ENCODE data around the gene SELENOO. TPM values are rescaled to one million over a fixed set of nuclear protein-coding genes. Genes with fewer than 3 reads are reported as not detected.

The SELENOO gene
- total and polyA plus RNA-seq, 2 of the 13 experiments (the other 11 are each of a cell fraction or from before 2014, with no cell fraction given): 14.4 to 19.0 TPM

GRCh38 chr22:50226875-50227165, 26.0 kb downstream of the SELENOO start:
- no peak overlapping the region for H2AFZ ChIP-seq (ENCODE audit: low read length)
- H3K4me3 ChIP-seq (replicated peaks in 1 of 3; ENCODE audit: insufficient read depth in 1 of 3, low read depth in 2 of 3, low read length in 3 of 3): no peak overlapping the region
- H4K20me1 ChIP-seq (ENCODE audit: insufficient read depth, low read length): no peaks in the 10 kb centered on the region
- no peaks in the 10 kb centered on the region for H3K27me3 ChIP-seq (ENCODE audit: control insufficient read depth in 1 of 2, insufficient read depth in 2 of 2, low read length in 2 of 2)
- intact Hi-C loops (cut with micrococcal nuclease; ENCODE audit: unreplicated experiment) (no loop called here), in situ Hi-C loops (cut with HindIII; ENCODE audit: extremely low pct_ligation_motif_present, low pct_unique_long_range_greater_than_20kb) (no loop called here)
- H3K9ac ChIP-seq (ENCODE audit: insufficient read depth, low read depth, low read length): no peak overlapping the region
- ChIA-PET CTCF (ENCODE audit: low intra/inter-chr PET ratio, low total read pairs) (no interaction called here), POLR2A (no interaction called here)
- ATAC-seq (no peak), FAIRE-seq (no peak), DNase-seq (ENCODE audit: low spot score) (no peak)
- no peaks in the 10 kb centered on the region for H3K9me3 ChIP-seq (ENCODE audit: low read length)
- WGBS (ENCODE audit: low lambda C conversion rate): 100% methylated on average over 7 of the region's 18 CpGs
- TF ChIP-seq PLSCR1 (CRISPR knock-in tag; IDR thresholded peaks at IDR 0.05; ENCODE audit: borderline replicate concordance): no peak
- no peak for TF ChIP-seq PHF8 (CRISPR knock-in tag; IDR thresholded peaks at IDR 0.05)
- TF ChIP-seq FOXM1 (CRISPR knock-in tag; IDR thresholded peaks at IDR 0.05): no peak
- TF ChIP-seq ZIK1 (CRISPR knock-in tag; IDR thresholded peaks at IDR 0.05; ENCODE audit: borderline replicate concordance, low read depth): no peak
- no peak for TF ChIP-seq E2F5 (CRISPR knock-in tag; conservative IDR thresholded peaks at IDR 0.05)
- TF ChIP-seq ARID5B (CRISPR knock-in tag; IDR thresholded peaks at IDR 0.05): no peak
- no peak for TF ChIP-seq REXO4 (CRISPR knock-in tag; IDR thresholded peaks at IDR 0.05; ENCODE audit: borderline replicate concordance)
- peaks cover 11% of the 10 kb centered on the region for H3K4me1 ChIP-seq (ENCODE audit: insufficient read depth, low read length)
- H3K27ac ChIP-seq (ENCODE audit: extremely low read length, insufficient read depth, low read length): no peak overlapping the region
- H3K4me2 ChIP-seq (ENCODE audit: low read depth, low read length): no peak overlapping the region
- peaks cover 17 to 34% of the 10 kb centered on the region in 2 experiments; a peak in 4 of 5 replicates for H3K36me3 ChIP-seq (replicated peaks in 1 of 2; ENCODE audit: control insufficient read depth in 1 of 2, insufficient read depth in 2 of 2, low read length in 2 of 2)
- H3K79me2 ChIP-seq (ENCODE audit: insufficient read depth, low read length): no peaks in the 10 kb centered on the region
- no TSS peak for BruUV-seq (replicated peaks)

All from HepG2 (cell line).